ENCODE data around the gene PDLIM5.
A peak's percentile ranks its signal among the peaks of the same experiment; 100 is the strongest.

PDLIM5 gene

GRCh38 chr4:94409375-94409679 lies 42.4 kb upstream of the PDLIM5 start:
- TF ChIP-seq CTCF (IDR thresholded peaks at IDR 0.05), result no peak
- DNase-seq (ENCODE audit: low spot score), result no peak
- Histone ChIP-seq H3K4me3 (no peak overlapping the region), H3K27ac (peak overlapping the region; percentile 70 to 80)

- no peak for TF ChIP-seq CTCF (IDR thresholded peaks at IDR 0.05)
- no peak for DNase-seq (ENCODE audit: low spot score)
- H3K27ac ChIP-seq, result peak overlapping the region; percentile 70 to 80
- H3K4me3 ChIP-seq, result no peak overlapping the region
These were observed 41.8 kb upstream of the PDLIM5 start for GRCh38 chr4:94409962-94410361.

- peak overlapping the region; percentile 70 to 77 for H3K27ac ChIP-seq
- peak; percentile 94 for DNase-seq (ENCODE audit: low spot score)
These were observed 41.0 kb upstream of the PDLIM5 start for GRCh38 chr4:94410678-94411206.

GRCh38 chr4:94411296-94411695 lies 40.4 kb upstream of the PDLIM5 start:
- Histone ChIP-seq H3K4me3 (no peak overlapping the region), H3K27ac (peak overlapping the region; percentile 70 to 73)
- TF ChIP-seq CTCF (IDR thresholded peaks at IDR 0.05), result no peak
- no peak for DNase-seq (ENCODE audit: low spot score)

More at GRCh38 chr4:94410678-94411206, 41.0 kb upstream of the PDLIM5 start:
- TF ChIP-seq CTCF (IDR thresholded peaks at IDR 0.05), result no peak
- peak overlapping the region; percentile 42 for H3K4me3 ChIP-seq

- TF ChIP-seq CTCF (IDR thresholded peaks at IDR 0.05), result no peak
- Histone ChIP-seq H3K4me3 (peak overlapping the region; percentile 44), H3K27ac (peak overlapping the region; percentile 70 to 73)
- DNase-seq (ENCODE audit: low spot score), result no peak
These were observed 39.6 kb upstream of the PDLIM5 start for GRCh38 chr4:94412019-94412657.

- H3K27ac ChIP-seq, result peak overlapping the region; percentile 70 to 73
- TF ChIP-seq CTCF (IDR thresholded peaks at IDR 0.05), result no peak
- H3K4me3 ChIP-seq, result peak overlapping the region; percentile 44
- DNase-seq (ENCODE audit: low spot score), result no peak
These were observed 39.1 kb upstream of the PDLIM5 start for GRCh38 chr4:94412658-94413038.

- Histone ChIP-seq H3K27ac (peak overlapping the region; percentile 70 to 73), H3K4me3 (peak overlapping the region; percentile 44)
- no peak for TF ChIP-seq CTCF (IDR thresholded peaks at IDR 0.05)
These were observed 38.5 kb upstream of the PDLIM5 start for GRCh38 chr4:94413085-94413840.

More at GRCh38 chr4:94413085-94413840, 38.5 kb upstream of the PDLIM5 start:
- DNase-seq (ENCODE audit: low spot score), result no peak

All from coronary artery (tissue), 2 donors.